DOHH2 (cell line): ENCODE results near the gene POSTN.
"Not testable (repeated sequence)": the region's sequence is repeated elsewhere in the genome, so short reads cannot be mapped to it uniquely, and the experiment has no call there.

Source experiments
- H3F3A ChIP-seq: fragments of 200-600 bp; sonication (generic), shearing (Covaris generic); 2 replicates; pipeline ENCODE4 v1.6.0; 2016; ENCODE audit warnings: antibody characterized with exemption, mild to moderate bottlenecking; ENCODE audit not compliant: control insufficient read depth, insufficient read depth
- H3K27ac ChIP-seq: fragments of 200-600 bp; sonication (generic); 2 replicates; pipeline ENCODE4 v1.5.1; 2014; ENCODE audit warnings: low read depth, mild to moderate bottlenecking, low read length, moderate library complexity
- H3K27me3 ChIP-seq: fragments of 200-600 bp; sonication (generic); 2 replicates; pipeline ENCODE4 v1.6.1; 2014; ENCODE audit warnings: mild to moderate bottlenecking, low read length, mixed read lengths; ENCODE audit not compliant: control insufficient read depth
- H3K36me3 ChIP-seq: fragments of 200-600 bp; sonication (generic); 2 replicates; pipeline ENCODE4 v1.6.1; 2014; ENCODE audit warnings: mild to moderate bottlenecking, low read length, moderate library complexity, mixed read lengths; ENCODE audit not compliant: control insufficient read depth
- H3K4me1 ChIP-seq: fragments of 200-600 bp; sonication (generic); 2 replicates; pipeline ENCODE4 v1.6.1; 2014; ENCODE audit warnings: mild to moderate bottlenecking, low read length, mixed read lengths; ENCODE audit not compliant: control insufficient read depth
- H3K4me2 ChIP-seq: fragments of 200-600 bp; sonication (generic); 2 replicates; pipeline ENCODE4 v1.6.0; 2014; ENCODE audit warnings: mild to moderate bottlenecking, low read length, moderate library complexity
- H3K4me3 ChIP-seq: fragments of 200-600 bp; sonication (generic); 2 replicates; pipeline ENCODE4 v1.5.1; 2014; ENCODE audit warnings: mild to moderate bottlenecking, low read length, mixed read lengths
- H3K79me2 ChIP-seq: fragments of 200-600 bp; sonication (generic); 2 replicates; pipeline ENCODE4 v1.6.1; 2014; ENCODE audit warnings: mild to moderate bottlenecking, low read length, mixed read lengths; ENCODE audit not compliant: control insufficient read depth
- H3K9me2 ChIP-seq: fragments of 200-600 bp; sonication (generic); replicated peaks from 2 replicates; pipeline ENCODE4 v1.6.1; 2014; ENCODE audit warnings: mild to moderate bottlenecking, low read length, mixed read lengths; ENCODE audit not compliant: control insufficient read depth
- H3K9me3 ChIP-seq: fragments of 200-600 bp; sonication (generic); 2 replicates; pipeline ENCODE4 v1.6.1; 2014; ENCODE audit warnings: antibody characterized with exemption, low read length, mixed read lengths; ENCODE audit not compliant: control insufficient read depth, insufficient read depth
- H4K20me1 ChIP-seq: fragments of 200-600 bp; sonication (generic); 2 replicates; pipeline ENCODE4 v1.6.0; 2014; ENCODE audit warnings: low read depth, mild to moderate bottlenecking, antibody characterized with exemption, low read length, moderate library complexity; ENCODE audit not compliant: control insufficient read depth, insufficient read depth
- EZH2phosphoT487 ChIP-seq: fragments of 200-600 bp; sonication (generic); IDR thresholded peaks from 2 replicates; pipeline ENCODE4 v1.6.1; 2017; ENCODE audit warnings: borderline replicate concordance, mild to moderate bottlenecking, antibody characterized with exemption, low read length, moderate library complexity, mixed read lengths
- TF ChIP-seq, protein P1 (sequence below): fragments of 200-600 bp; sonication (generic); IDR thresholded peaks from one replicate; pipeline ENCODE4 v1.5.1; 2014; ENCODE audit warnings: antibody characterized with exemption, mild to moderate bottlenecking, low read depth, low read length; ENCODE audit not compliant: poor library complexity, severe bottlenecking

POSTN gene

DNA sequence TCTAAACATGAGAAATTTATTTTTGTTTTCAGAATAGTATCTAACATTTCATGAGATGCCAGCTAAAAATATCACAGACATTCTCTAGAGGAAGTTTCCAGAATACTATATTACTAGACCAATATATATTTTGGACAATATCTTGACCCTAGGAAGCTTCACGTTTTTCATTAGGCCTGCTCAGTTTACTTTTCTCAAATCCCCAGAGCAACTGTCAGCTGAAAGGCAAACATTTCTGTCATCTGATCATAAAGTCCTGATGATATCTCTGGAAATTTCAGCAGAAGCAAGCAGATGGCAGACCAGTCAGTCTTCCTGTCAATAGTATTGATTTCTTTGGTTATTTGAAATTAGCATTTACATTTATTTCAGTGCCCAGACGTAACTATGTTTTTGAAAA lies 4.0 kb downstream of the POSTN start:
- Histone ChIP-seq H3K27me3 (no peaks in the 10 kb centered on the region), H3K79me2 (no peaks in the 10 kb centered on the region), H3K9me2 (no peaks in the 10 kb centered on the region), H3K4me1 (no peaks in the 10 kb centered on the region), H3K9me3 (no peaks in the 10 kb centered on the region), H3F3A (no peaks in the 10 kb centered on the region), H3K27ac (no peak overlapping the region), H4K20me1 (no peaks in the 10 kb centered on the region), H3K4me2 (no peak overlapping the region), H3K4me3 (no peak overlapping the region), H3K36me3 (no peaks in the 10 kb centered on the region)
- no peak for TF ChIP-seq EZH2phosphoT487
- TF ChIP-seq, protein P1, sequence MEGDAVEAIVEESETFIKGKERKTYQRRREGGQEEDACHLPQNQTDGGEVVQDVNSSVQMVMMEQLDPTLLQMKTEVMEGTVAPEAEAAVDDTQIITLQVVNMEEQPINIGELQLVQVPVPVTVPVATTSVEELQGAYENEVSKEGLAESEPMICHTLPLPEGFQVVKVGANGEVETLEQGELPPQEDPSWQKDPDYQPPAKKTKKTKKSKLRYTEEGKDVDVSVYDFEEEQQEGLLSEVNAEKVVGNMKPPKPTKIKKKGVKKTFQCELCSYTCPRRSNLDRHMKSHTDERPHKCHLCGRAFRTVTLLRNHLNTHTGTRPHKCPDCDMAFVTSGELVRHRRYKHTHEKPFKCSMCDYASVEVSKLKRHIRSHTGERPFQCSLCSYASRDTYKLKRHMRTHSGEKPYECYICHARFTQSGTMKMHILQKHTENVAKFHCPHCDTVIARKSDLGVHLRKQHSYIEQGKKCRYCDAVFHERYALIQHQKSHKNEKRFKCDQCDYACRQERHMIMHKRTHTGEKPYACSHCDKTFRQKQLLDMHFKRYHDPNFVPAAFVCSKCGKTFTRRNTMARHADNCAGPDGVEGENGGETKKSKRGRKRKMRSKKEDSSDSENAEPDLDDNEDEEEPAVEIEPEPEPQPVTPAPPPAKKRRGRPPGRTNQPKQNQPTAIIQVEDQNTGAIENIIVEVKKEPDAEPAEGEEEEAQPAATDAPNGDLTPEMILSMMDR, result no peak

DNA sequence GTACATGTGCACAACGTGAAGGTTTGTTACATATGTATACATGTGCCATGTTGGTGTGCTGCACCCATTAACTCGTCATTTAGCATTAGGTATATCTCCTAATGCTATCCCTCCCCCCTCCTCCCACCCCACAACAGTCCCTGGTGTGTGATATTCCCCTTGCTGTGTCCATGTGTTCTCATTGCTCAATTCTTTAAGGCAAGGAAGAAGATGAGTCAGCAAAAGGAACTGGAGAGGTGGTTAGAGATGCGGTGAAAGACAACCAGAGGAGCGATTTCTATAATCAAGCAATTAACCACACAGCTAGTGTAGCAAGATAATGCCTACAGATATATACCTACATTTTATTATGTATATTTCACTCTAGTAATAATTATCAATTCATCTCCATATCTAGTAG lies 9.2 kb downstream of the POSTN start:
- H3K36me3 ChIP-seq, H3F3A ChIP-seq, H3K4me2 ChIP-seq, H3K4me1 ChIP-seq, H3K9me2 ChIP-seq, H4K20me1 ChIP-seq, H3K79me2 ChIP-seq, H3K27ac ChIP-seq, H3K9me3 ChIP-seq, H3K4me3 ChIP-seq, H3K27me3 ChIP-seq: not testable (repeated sequence)

DNA sequence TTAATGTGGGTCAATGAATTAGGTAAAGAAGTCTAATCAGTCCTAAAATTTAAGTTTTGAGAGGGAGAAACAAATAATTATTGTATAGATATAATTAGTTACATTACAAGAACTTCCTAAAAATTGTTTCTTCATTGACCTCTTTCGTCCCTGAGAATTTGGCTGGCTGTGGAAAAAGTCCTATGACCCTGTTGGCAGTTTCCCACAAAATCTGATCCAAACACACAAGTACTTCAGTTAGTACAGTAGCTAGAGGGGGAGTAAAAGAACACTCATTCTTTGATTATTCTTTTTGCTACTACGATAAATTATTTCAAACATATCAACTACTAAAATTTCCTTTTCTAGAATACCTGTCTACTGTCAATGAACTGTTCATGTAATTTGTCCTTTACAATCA lies 11.3 kb downstream of the POSTN start:
- Histone ChIP-seq H3K4me1 (no peaks in the 10 kb centered on the region), H3K4me2 (no peak overlapping the region), H3K27ac (no peak overlapping the region), H3K27me3 (no peaks in the 10 kb centered on the region), H3K79me2 (no peaks in the 10 kb centered on the region), H3K36me3 (no peaks in the 10 kb centered on the region), H3K9me2 (no peaks in the 10 kb centered on the region), H3K4me3 (no peak overlapping the region), H3F3A (no peaks in the 10 kb centered on the region), H4K20me1 (no peaks in the 10 kb centered on the region), H3K9me3 (no peaks in the 10 kb centered on the region)
- TF ChIP-seq EZH2phosphoT487, result no peak
- TF ChIP-seq, protein P1, result no peak

DNA sequence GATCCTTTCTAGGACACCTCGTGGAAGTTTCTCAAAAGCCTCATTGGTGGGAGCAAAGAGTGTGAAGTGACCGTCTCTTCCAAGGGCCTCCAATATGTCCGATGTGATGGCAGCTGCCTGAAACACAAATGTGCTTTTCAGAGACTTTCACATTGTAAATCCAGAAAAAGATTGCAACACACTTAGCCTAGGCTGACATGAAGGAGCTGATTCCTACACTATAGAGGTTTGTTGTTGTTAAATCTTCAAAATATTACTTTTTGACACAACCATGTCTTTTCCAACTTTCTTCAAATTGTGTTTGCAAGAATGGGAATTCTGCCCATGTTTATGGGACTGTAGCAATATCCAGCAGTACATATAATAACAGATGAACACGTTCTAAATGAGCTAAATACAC lies 12.4 kb downstream of the POSTN start:
- Histone ChIP-seq H4K20me1 (no peaks in the 10 kb centered on the region), H3K4me2 (no peak overlapping the region), H3K36me3 (no peaks in the 10 kb centered on the region), H3F3A (no peaks in the 10 kb centered on the region), H3K4me3 (no peak overlapping the region), H3K27ac (no peak overlapping the region), H3K9me3 (no peaks in the 10 kb centered on the region), H3K79me2 (no peaks in the 10 kb centered on the region), H3K9me2 (no peaks in the 10 kb centered on the region), H3K4me1 (no peaks in the 10 kb centered on the region), H3K27me3 (no peaks in the 10 kb centered on the region)
- TF ChIP-seq, protein P1, result no peak
- TF ChIP-seq EZH2phosphoT487, result no peak
